Small intestine (tissue), 16 donors: ENCODE results near the gene KRTAP12-3. TPM values are rescaled to one million over a fixed set of nuclear protein-coding genes. Genes with fewer than 3 reads are reported as not detected.
"Not testable (repeated sequence)": the region's sequence is repeated elsewhere in the genome, so short reads cannot be mapped to it uniquely, and the experiment has no call there.

Source experiments
- DNase-seq, 2 donors: peaks; one replicate each; pipeline versions ENCODE4 v3.0.0 to v3.0.0-alpha.2; 2013
- FAIRE-seq: peaks from 2 replicates; lab custom pipeline; 2012; peaks lifted over from hg19 to GRCh38; lab: Jason Lieb, UNC
- H3K27ac ChIP-seq, 3 donors: one replicate each; pipeline ENCODE4 v1.5.1; 2013; ENCODE audit warnings: low read length in 2 of 3, mild to moderate bottlenecking in 2 of 3, control low read depth in 1 of 3, inconsistent platforms in 1 of 3, low read depth in 1 of 3, moderate library complexity in 1 of 3
- H3K27me3 ChIP-seq, 3 donors: one replicate each; pipeline ENCODE4 v1.6.1; 2013; ENCODE audit warnings: low read length in 3 of 3, inconsistent platforms in 1 of 3; ENCODE audit not compliant: control insufficient read depth in 3 of 3, insufficient read depth in 3 of 3
- H3K36me3 ChIP-seq, 3 donors: one replicate each; pipeline ENCODE4 v1.6.1; 2013; ENCODE audit warnings: low read length in 3 of 3, inconsistent platforms in 1 of 3, low read depth in 1 of 3, mild to moderate bottlenecking in 1 of 3, moderate library complexity in 1 of 3; ENCODE audit not compliant: control insufficient read depth in 3 of 3, insufficient read depth in 2 of 3
- H3K4me1 ChIP-seq, 3 donors: one replicate each; pipeline ENCODE4 v1.6.1; 2013; ENCODE audit warnings: low read length in 2 of 3, inconsistent platforms in 1 of 3, low read depth in 1 of 3, mild to moderate bottlenecking in 1 of 3, moderate library complexity in 1 of 3; ENCODE audit not compliant: control insufficient read depth in 3 of 3, insufficient read depth in 2 of 3
- H3K4me3 ChIP-seq, 3 donors: one replicate each; pipeline ENCODE4 v1.5.1; 2013; ENCODE audit warnings: low read length in 3 of 3, control low read depth in 1 of 3, inconsistent platforms in 1 of 3, low read depth in 1 of 3, mild to moderate bottlenecking in 1 of 3, moderate library complexity in 1 of 3
- H3K9me3 ChIP-seq, 2 donors: one replicate each; pipeline ENCODE4 v1.6.1; 2013; ENCODE audit warnings: low read depth in 1 of 2, low read length in 1 of 2; ENCODE audit not compliant: control insufficient read depth in 2 of 2, insufficient read depth in 1 of 2
- WGBS, 3 donors: extraction: QIAGEN DNeasy Blood & Tissue Kit; methylation state at CpG; one replicate each; pipeline ENCODE4 v1.1.7; 2013; 5-methylcytosine and 5-hydroxymethylcytosine counted together
- long read RNA-seq, 10 donors: transcript quantifications; one replicate each; lab custom pipeline, GENCODE V29; 2026
- polyA plus RNA-seq, 4 donors: library from polyadenylated mRNA; stranded (reverse) in 3 of 4; unstranded in 1 of 4; fragments of 200-250 nt in 3 of 4; fragments of 120-200 nt in 1 of 4; gene quantifications; one replicate each; pipeline versions ENCODE4 v1.2.1 to v1.2.3, GENCODE V29; 2013
- donor health status: healthy with polysubstance abuse.
- donor health status: control.
- donor health status: control.
- donor health status: Bipolar disorder and iron deficiency.
- donor health status: healthy.

The KRTAP12-3 gene, protein sequence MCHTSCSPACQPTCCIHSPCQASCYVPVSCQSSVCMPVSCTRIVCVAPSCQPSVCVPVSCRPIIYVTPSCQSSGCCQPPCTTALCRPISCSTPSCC
- polyA plus RNA-seq, result not detected
- long read RNA-seq, donor 1, result 0 reads
- long read RNA-seq, donor 2, result 0 reads
- long read RNA-seq, donor 3, result 0 reads
- long read RNA-seq, donor 4, result 0 reads
- long read RNA-seq, donor 5, result 0 reads
- long read RNA-seq, donor 6, result 0 reads
- long read RNA-seq, donor 7, result 0 reads
- long read RNA-seq, donor 8, result 0 reads
- long read RNA-seq, donor 9, result 0 reads
- long read RNA-seq, donor 10, result 0 reads

DNA sequence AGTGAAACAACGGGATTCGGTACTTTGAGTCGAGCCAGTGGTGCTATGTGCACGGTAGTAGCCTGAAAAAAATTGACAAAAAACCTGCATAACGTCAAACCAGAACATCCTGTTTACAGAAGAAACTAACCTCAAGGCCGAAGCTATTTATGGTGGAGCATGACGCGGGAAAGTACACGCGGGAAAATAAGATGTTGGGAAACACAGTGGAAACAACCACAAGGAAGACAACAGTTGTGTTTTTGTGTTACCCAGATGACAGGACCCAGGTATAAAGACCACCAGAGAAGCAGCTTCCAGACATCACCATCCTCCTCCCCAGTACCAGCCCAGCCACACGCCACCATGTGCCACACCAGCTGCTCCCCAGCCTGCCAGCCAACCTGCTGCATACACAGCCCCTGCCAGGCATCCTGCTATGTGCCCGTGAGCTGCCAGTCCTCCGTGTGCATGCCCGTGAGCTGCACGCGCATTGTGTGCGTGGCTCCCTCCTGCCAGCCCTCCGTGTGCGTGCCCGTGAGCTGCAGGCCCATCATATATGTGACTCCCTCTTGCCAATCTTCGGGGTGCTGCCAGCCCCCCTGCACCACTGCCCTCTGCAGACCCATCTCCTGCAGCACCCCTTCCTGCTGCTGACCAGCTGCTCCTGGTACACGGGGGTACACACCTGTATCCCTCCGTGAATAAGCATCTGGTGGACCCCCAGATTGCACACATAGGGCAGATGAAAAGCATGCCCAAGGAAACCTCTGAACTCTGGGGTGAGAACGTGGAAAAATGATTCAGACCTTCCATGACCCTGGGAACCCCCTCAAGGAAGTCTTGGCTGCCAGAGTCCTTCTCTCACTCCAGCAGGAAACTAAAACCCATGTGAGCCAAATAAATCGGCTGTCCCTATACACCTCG is at the start of gene KRTAP12-3:
Gene KRTAP12-3 (plus strand): TSS at position 298 of the 906 bp plus-strand sequence. CDS start 48 bp downstream, at position 346.
- peaks cover 1 to 11% of the 10 kb centered on the region in 2 donors for H3K9me3 ChIP-seq
- H3K27ac ChIP-seq, result peak within 1 kb of the TSS in 2 of 3 donors; percentile 68 to 83
- peak in 1 of 2 donors; percentile 52 for DNase-seq
- no peaks in the 10 kb centered on the region for H3K27me3 ChIP-seq
- no peak for FAIRE-seq
- H3K4me3 ChIP-seq, result no peak within 1 kb of the TSS
- WGBS, 3 donors, result 70 to 75% (median 71%) methylated on average over 26 of the region's 26 CpGs
- no peaks in the 10 kb centered on the region for H3K36me3 ChIP-seq
- H3K4me1 ChIP-seq, result peaks cover 0 to 3% (median 0%) of the 10 kb centered on the region in 3 donors

DNA sequence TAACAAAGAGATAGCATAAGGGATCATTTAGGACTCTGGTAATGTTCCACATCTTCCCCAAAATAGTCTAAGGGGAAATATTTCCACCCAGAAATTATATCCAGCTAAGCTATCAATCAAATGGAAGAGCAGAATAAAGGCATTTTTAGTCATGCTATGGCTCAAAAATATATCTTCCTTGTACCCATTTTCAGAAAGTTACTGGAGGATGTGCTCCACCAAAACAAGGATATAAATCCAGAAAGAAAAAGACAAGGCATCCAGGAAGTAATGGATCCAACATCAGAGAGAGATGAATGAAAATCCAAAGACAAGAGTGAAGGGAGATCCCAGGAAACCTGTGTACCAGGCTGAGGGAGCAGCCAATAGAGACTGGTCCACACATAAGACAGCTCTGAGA is 48.5 kb upstream of the KRTAP12-3 start:
- H3K36me3 ChIP-seq, result no peaks in the 10 kb centered on the region
- no peak overlapping the region for H3K4me3 ChIP-seq
- H3K27me3 ChIP-seq, result no peaks in the 10 kb centered on the region
- no peak for FAIRE-seq
- no peak overlapping the region for H3K27ac ChIP-seq
- no peaks in the 10 kb centered on the region for H3K4me1 ChIP-seq
- peaks cover 0 to 18% of the 10 kb centered on the region in 2 donors for H3K9me3 ChIP-seq
- no peak for DNase-seq

DNA sequence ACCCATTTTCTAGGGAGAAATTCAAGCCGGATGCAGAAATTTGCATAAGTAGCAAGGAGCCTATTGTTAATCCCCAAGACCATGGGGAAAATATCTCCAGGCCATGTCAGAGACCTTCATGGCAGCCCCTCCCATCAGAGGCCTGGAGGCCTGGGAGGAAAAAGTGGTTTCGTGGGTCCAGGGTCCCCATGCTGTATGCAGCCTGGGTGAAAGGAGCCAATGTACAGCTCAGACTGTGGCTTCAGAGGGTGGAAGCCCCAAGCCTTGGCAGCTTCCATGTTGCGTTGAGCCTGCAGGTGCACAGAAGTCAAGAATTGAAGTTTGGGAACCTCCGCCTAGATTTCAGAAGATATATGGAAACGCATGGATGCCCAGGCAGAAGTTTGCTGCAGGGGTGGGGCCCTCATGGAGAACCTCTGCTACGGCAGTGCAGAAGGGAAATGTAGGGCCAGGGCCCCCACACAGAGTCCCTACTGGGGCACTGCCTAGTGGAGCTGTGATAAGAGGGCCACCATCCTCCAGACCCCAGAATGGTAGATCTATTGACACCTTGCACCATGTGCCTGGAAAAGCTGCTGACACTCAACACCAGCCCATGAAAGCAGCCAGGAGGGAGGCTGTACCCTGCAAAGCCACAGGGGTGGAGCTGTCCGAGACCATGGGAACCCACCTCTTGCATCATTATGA is 47.4 kb upstream of the KRTAP12-3 start:
- H3K4me1 ChIP-seq, H3K4me3 ChIP-seq, H3K36me3 ChIP-seq, DNase-seq, FAIRE-seq, H3K27me3 ChIP-seq, H3K27ac ChIP-seq: not testable (repeated sequence)
- peaks cover 0 to 18% of the 10 kb centered on the region in 2 donors for H3K9me3 ChIP-seq
- WGBS, 3 donors, result 92 to 93% (median 92%) methylated on average over 7 of the region's 7 CpGs

DNA sequence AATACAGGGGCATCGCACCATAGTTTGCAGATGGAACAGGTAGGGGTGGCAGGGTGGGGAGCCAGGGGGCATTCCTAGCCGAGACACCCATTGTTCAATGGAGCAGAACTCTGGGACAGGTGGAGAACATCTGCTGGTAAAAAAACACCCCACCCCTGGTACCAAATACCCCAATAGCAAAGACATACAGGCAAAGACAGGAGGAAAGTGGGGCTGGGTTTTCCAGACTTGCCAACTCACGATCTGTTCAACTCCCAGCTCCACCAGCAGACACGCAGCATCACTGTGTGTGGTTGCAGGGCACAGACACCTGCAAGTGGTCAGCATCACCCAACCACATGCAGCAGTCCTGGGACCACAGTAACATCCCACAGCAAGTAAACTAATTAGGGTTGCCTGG is 46.2 kb upstream of the KRTAP12-3 start:
- FAIRE-seq (no peak), DNase-seq (no peak)
- Histone ChIP-seq H3K27ac (no peak overlapping the region), H3K4me1 (no peaks in the 10 kb centered on the region), H3K36me3 (no peaks in the 10 kb centered on the region), H3K4me3 (no peak overlapping the region), H3K9me3 (peaks cover 0 to 18% of the 10 kb centered on the region in 2 donors), H3K27me3 (peaks cover 0 to under 1% (median 0%) of the 10 kb centered on the region in 3 donors)
- WGBS, 3 donors, result 72 to 84% (median 80%) methylated on average over 4 of the region's 4 CpGs

DNA sequence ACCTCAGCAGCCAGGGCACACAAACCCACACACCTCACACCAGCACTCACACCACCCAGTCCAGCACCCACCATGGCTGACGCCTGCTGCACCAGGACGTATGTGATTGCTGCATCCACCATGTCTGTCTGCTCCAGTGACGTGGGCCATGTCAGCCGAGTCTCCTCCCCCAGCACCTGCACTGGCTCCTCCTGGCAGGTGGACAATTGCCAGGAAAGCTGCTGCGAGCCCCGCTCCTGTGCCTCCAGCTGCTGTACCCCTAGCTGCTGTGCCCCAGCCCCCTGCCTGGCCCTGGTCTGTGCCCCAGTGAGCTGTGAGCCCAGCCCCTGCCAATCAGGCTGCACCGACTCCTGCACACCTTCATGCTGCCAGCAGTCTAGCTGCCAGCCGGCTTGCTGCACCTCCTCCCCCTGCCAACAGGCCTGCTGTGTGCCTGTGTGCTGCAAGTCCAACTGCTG is 45.7 kb upstream of the KRTAP12-3 start, which contains the start of gene KRTAP10-8:
Gene KRTAP10-8 (plus strand): TSS at position 51 of the 458 bp plus-strand sequence. CDS start 22 bp downstream, at position 73.
- FAIRE-seq (no peak), DNase-seq (no peak)
- H3K27ac ChIP-seq, result no peak within 1 kb of the TSS
- no peaks in the 10 kb centered on the region for H3K36me3 ChIP-seq
- H3K27me3 ChIP-seq, result peaks cover 0 to 2% (median 0%) of the 10 kb centered on the region in 3 donors
- H3K9me3 ChIP-seq, result peaks cover 0 to 18% of the 10 kb centered on the region in 2 donors
- H3K4me1 ChIP-seq, result no peaks in the 10 kb centered on the region
- no peak within 1 kb of the TSS for H3K4me3 ChIP-seq
- 41 to 84% (median 63%) methylated on average over 8 of the region's 8 CpGs for WGBS, 3 donors

DNA sequence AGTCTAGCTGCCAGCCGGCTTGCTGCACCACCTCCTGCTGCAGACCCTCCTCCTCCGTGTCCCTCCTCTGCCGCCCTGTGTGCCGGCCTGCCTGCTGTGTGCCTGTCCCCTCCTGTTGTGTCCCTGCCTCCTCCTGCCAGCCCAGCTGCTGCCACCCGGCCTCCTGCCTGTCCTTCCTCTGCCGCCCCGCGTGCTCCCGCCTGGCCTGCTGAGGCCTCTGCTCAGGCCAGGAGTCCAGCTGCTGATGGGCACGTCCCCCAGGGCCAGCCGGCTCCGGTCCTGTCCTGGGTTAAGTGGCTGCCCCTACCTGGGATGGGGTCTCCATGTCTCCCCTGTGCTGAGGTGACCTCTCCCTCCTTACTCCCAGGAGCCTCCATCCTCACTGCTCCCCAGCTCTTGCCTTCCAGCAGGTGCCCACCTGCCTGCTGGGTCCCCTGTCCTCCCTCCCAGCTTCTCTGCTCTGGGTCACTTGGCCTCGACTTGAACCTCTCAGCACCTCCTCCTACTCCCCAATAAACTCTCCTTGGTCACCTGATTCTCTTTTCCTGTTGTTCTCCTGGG is 45.0 kb upstream of the KRTAP12-3 start:
- FAIRE-seq (no peak), DNase-seq (no peak)
- Histone ChIP-seq H3K27me3 (peaks cover 0 to 2% (median 0%) of the 10 kb centered on the region in 3 donors), H3K27ac (no peak overlapping the region), H3K36me3 (no peaks in the 10 kb centered on the region), H3K9me3 (peaks cover 0 to 18% of the 10 kb centered on the region in 2 donors), H3K4me3 (no peak overlapping the region), H3K4me1 (no peaks in the 10 kb centered on the region)
- 70 to 85% (median 77%) methylated on average over 12 to 13 of the region's 13 CpGs for WGBS, 3 donors

DNA sequence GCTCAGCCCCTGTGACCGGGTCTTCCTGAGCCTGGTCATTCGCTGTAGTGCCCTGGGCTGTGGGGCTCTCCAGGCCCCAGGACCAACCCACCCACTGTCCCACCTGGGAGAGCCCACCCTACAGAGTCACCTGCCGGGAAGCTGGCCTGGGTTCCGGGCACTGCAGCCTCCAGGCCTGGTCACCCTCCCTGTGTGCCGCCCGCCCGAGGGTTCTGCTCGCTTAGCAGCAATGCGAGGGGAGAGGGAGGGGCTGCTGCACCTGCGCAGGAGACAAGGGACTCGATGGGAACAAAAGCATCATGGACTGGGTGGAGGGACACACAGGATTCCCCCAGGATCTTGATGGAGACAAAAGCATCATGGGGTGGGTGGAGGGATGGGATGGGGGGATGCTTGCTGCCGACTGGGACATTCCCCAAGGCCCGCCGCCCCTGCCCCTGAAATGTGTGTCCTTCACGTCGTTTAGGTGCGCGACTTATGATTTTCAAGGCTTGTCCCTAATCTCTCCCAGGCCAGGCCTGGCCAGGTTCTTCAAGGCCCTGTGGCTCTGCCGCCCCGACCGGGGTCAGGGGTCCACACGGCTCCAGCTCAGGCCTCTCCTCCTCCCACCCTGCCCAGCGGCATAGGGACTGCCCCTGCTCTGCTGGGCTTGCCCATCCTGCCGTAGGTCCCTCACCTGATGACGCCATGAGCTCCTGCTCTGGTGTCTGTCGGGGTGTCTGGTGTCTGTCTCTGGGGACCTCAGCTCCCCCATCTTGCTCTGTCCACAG is 44.2 kb upstream of the KRTAP12-3 start:
- Histone ChIP-seq H3K27me3 (peaks cover 0 to 2% (median 0%) of the 10 kb centered on the region in 3 donors), H3K9me3 (peaks cover 0 to 18% of the 10 kb centered on the region in 2 donors), H3K4me1 (peaks cover 0 to 2% (median 0%) of the 10 kb centered on the region in 3 donors), H3K36me3 (no peaks in the 10 kb centered on the region), H3K27ac (no peak overlapping the region), H3K4me3 (no peak overlapping the region)
- no peak for DNase-seq
- no peak for FAIRE-seq
- WGBS, 3 donors, result 79 to 87% (median 86%) methylated on average over 20 to 26 of the region's 26 CpGs
